HCT116 (cell line): ENCODE results near the gene CEND1.

ENCODE experiments used
- EZH2phosphoT487 ChIP-seq: fragments of 200-600 bp; IDR thresholded peaks from 2 replicates; pipeline ENCODE4 v1.6.1; 2018; ENCODE audit warnings: antibody characterized with exemption, borderline replicate concordance
- TF ChIP-seq, protein P1 (sequence below), 3 experiments: fragments of 200-600 bp in 1 of 3; sonication (generic) in 1 of 3; IDR thresholded peaks in 2 of 3; conservative IDR thresholded peaks in 1 of 3; 2 replicates each; pipeline ENCODE4 v1.5.1; 2012 to 2017; ENCODE audit warnings: low read depth in 2 of 3, low read length in 2 of 3, antibody characterized with exemption in 1 of 3, borderline replicate concordance in 1 of 3, control low read depth in 1 of 3, mild to moderate bottlenecking in 1 of 3, mixed read lengths in 1 of 3, mixed run types in 1 of 3, moderate library complexity in 1 of 3; ENCODE audit not compliant: insufficient read depth in 1 of 3

DNA sequence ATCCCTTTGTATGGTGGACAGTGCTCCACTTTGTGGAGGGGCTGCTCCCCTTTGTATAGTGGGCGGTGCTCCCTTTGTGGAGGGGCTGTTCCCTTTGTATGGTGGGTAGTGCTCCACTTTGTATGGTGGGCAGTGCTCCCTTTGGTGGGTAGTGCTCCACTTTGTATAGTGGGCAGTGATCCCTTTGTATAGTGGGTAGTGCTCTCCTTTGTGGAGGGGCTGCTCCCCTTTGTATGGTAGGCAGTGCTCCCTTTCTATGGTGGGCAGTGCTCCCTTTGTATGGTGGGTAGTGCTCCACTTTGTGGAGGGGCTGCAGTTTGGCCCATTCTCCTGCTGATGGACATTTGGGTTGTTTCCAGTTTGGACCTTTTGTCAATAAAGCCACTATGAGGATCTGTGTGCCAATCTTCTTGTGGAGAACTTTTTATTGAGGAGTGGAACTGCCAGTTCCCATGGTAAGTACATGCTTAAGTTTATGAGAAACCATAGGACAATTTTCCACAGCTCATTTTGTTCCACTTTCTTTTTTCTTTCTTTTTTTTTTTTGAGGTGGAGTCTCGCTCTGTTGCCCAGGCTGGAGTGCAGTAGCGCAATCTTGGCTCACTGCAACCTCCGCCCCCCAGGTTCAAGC, 47.2 kb downstream of the CEND1 start:
- TF ChIP-seq, protein P1, sequence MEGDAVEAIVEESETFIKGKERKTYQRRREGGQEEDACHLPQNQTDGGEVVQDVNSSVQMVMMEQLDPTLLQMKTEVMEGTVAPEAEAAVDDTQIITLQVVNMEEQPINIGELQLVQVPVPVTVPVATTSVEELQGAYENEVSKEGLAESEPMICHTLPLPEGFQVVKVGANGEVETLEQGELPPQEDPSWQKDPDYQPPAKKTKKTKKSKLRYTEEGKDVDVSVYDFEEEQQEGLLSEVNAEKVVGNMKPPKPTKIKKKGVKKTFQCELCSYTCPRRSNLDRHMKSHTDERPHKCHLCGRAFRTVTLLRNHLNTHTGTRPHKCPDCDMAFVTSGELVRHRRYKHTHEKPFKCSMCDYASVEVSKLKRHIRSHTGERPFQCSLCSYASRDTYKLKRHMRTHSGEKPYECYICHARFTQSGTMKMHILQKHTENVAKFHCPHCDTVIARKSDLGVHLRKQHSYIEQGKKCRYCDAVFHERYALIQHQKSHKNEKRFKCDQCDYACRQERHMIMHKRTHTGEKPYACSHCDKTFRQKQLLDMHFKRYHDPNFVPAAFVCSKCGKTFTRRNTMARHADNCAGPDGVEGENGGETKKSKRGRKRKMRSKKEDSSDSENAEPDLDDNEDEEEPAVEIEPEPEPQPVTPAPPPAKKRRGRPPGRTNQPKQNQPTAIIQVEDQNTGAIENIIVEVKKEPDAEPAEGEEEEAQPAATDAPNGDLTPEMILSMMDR (IDR thresholded peaks at IDR 0.05 in 2 of 3, conservative IDR thresholded peaks at IDR 0.05 in 1 of 3; ENCODE audit: borderline replicate concordance in 1 of 3, insufficient read depth in 1 of 3, low read depth in 2 of 3, low read length in 2 of 3) = no peak
- TF ChIP-seq EZH2phosphoT487 = no peak
